Stimulated activated CD4-positive, alpha-beta T cell treated with anti-CD3 and anti-CD28 coated beads, TNF-alpha, amount 100 ng/mL, for 4 hours (primary cell): ENCODE measurements around the gene RFX8.

ENCODE experiments used
- DNase-seq, 3 experiments: peaks; one replicate each; pipeline ENCODE4 v3.0.0-alpha.2; 2020; ENCODE audit warnings: low read depth in 3 of 3

The RFX8 gene

DNA sequence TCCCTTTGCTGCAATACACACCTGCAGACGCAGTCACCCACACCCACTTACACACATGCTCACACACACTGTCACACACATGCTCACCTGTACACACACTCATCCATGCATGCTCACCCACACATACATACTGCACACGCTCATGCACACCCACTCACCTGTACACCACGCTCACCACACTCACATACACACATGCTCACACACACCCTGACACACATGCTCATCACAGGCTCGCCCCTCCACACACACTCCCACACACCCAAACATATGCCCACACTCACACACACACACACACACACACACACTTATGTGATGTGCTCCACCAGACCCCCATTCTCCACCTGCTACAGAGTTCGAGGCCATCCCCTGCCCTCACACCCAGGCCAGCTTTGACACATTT, 64.8 kb downstream of the RFX8 start:
- DNase-seq, result no peak

DNA sequence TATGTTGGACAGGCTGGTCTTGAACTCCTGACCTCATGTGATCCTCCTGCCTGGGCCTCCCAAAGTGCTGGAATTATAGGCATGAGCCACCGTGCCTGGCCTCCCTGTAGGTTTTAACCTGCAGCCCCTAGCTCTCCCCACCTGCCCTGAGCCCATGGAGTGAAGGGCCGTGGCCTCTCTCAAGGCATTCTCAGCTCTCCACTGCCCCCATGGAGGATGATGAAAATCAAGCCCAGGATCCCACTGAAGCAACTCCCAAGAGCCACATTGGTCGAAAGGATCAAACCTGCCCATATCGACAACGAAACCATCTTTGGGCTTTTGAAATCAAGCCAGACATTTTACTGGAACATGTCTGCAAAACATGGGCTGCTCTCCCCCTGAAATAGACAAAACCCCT, 65.2 kb downstream of the RFX8 start:
- no peak for DNase-seq

DNA sequence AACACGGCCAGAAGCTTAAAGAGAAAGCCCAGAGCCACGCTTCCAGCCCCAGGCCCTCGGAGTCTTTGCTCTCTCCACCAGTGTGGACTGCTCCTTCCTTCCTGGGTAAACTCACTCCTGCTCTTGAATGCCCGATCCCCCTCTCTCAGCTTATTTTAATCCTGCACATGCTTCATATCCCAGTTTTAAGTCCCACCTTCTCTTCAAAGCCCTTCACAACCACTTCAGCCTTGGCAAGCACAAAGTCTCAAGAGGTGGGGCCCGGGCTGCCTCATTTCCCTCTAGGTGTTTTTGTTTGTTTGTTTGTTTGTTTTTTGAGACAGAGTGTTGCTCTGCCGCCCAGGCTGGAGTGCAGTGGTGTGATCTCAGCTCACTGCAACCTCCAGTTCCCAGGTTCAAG, 66.0 kb downstream of the RFX8 start:
- DNase-seq, result no peak

DNA sequence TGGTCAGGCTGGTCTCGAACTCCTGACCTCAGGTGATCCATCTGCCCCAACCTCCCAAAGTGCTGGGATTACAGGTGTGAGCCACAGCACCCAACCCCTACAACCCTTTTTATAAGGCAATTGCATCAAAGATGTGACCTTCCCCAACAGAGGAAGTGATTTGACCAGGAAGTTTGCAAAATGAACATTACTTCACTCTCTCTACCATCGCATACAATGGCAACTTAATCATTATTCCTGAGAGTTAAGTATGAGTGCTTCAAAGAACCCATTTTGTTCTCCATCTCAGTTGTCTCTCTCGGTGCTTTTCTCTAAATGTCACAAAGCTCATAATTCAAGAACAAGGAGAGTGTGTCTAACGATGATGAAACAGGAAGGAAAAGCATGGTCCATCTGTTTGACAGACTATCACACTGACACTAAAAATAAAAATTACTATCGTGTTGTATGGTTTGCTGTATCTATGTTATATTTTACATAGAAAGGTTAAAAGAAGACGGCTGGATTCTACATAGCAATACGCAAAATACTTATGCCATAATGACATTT, 69.5 kb downstream of the RFX8 start:
- no peak for DNase-seq

DNA sequence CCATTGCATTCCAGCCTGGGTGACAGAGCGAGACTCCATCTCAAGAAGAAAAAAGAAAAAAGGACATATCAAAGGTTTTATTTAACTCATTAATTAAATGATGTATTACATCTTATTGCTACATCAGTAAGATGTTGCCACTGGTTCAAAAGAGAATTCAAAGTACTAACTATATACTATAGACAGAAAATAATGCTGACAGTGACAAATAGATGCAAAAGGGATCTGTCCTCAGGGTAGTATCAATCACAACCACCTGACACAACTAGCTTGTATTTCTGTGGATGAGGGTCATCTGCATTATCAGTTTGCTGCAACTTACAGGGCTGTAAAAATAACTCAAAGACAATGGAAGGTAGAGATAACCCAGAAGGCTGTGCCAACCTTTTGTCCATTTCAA, 71.2 kb downstream of the RFX8 start:
- DNase-seq, result no peak

DNA sequence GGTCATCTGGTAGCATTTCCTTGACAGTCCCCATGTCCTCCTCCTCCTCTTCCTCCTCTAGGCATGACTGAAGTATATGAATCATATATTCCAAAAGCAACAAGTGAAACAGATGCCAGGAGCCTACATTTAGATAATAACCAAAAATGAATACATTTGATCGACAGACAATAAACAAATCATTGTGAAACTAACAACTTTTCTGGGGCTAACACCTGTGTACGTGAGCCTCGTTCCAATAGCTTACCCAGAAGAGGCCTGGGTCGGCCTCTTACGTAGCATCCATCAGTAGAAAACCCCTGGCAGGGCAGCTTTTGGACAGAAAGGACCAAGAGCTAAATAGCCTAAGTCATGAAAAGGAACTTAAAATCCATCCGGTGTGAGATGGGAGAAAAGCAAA, 72.3 kb downstream of the RFX8 start:
- DNase-seq, result no peak

DNA sequence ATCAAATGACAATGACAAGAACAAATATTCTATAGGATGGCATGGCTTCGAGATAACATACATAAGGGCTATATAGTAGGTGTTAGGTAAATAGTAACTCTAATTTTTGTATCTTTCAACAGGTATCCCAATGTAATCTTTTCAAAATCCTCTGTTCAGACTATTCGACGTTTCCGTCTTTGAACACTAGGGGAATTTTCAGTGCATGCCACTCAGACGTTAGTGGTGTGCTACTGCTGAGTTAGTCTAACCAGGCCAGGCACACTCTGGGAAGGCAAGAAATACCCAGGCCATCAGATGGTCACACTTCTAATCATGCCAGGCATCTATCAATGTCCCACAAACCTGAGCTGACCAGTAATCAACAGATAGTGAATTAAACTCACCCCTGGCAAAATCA, 73.0 kb downstream of the RFX8 start:
- no peak for DNase-seq

DNA sequence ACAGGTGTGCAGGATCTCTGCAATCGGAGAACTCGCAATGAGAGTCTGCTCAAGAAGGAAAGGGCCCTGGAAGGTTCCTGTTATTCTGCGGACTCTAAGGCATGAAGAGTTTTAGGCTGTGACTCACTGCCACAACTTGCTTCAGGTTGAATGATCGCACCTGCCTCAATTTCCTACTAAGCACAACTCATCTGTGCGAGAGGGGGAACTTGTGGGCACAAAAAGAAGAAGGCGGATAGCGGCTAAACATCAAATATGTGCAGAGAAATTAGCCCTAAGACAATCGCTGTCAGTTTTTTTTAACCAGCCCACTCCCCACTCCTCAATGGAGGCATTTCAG, 73.6 kb downstream of the RFX8 start:
- DNase-seq, result no peak

DNA sequence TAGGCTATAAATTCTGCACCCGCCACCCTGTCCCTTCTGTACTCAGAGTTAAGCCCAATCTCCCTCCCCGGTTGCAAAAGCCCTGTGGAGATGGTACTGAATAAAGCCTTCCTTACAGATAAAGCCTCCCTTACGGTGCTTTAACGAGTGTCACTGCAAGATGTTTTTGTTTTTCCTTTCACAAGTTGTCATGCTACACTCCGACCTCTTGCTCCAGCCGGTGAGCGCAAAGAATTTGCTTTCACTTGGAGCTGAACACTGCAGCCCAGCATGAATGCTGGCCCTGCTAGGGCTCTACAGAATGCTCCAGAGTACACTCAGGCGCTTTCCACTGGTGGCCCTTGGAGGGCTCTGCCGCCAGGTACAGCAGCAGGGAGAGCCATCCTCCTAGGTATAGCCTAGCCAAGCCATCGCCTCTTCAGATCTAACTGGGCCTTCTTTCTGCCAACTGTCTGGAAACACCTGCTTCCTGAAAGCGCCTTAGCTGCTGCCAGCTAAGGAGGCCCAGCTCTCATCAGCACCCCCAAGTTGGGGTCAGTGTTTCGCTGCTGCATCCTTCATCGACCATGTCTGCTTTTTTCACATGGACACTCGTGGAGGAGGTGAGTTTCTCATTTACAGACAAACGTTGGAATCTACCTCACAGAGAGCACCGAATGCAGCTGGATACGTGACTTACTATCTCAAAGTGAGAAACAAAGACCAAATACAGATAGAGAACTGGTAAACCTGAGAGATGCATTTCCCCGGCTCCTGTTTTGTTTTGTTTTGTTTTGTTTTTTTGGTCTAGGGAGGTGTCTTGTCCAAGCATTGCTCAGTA, 74.2 kb downstream of the RFX8 start:
- no peak for DNase-seq

DNA sequence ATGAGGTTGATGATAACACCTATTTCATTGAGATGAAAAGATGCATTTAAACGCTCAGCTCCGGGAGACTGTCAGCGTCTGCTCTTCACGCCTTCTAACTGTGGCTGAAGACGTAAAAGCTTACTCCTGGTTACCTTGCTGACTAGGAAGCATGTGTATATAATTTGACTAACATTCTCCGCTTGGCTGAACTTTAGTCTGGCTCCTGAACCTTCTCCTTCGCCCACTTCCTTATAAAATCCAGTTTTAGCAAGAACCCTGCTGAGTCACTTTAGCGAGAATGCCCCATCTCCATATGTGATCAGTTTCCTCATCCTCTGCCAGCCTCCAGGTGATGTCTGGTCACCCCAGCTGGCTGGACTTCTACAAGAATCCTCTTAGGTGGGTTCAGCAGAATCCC, 74.9 kb downstream of the RFX8 start:
- DNase-seq, result no peak

DNA sequence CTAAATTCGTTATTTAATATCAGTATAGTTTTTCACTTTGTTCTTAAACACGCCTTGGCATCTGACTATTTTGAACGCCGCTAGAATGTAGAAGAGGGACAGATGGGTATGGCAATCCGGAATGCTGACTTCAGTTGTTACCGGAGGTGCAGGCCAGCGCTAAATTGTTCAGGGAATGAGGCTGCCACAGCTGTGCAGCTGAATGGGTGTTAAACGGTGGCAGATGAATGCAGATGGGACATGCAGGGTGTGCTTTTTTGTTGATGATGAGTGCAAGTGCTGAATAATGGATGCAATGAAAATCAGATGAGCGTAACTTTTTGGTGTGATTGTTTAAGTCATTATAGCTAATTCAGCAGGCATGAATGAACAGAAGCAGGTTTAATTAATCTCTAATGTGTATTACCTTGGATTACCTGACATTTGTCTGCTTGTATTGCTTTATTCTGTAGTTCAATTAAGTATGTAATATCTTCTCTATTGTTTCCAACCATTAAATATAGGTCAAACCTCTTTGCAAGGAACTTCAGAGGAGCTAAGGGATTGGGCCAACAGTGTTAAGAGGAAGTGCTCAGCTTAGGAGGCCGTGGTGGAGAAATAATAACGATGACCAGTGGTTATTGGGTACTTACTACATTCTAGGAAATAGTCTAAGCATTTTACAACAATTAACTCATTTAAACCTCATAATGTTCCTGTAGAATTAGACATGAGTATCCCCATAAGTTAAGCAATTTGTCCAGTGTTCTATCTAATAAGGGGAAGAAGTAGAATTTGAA, 75.7 kb downstream of the RFX8 start:
- DNase-seq, result no peak

DNA sequence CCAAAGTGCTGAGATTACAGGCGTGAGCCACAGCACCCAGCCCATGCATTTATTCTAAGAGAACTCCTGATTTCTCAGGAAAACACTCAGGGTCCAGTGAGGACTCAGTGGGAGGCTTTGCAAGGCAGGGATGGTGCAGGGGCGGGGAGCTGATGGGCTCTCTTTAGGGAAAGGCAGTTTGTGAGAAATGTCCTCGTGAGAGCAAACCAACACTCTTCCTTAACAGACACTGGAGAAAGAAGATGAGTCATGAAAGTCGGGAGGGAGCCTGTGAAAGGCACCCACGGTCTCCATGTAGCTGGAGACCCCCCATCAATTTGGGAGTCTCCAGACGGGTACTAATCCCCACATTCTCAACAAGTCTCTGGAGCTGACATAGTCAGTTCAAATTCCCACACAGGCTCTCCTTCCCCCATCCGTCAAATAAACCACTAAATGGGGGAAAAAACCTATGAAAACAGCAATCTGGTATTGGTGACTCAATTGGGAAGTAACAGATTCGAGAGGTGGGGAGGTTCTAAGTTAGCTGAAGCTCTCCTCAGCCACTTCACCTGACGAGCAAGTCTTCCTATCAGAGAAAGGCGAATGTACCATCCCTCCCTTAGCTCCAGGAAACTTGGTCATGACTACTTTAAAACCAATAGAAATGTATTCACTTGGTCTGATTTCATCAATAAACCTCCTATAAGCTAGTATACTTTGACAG, 76.6 kb downstream of the RFX8 start:
- no peak for DNase-seq

DNA sequence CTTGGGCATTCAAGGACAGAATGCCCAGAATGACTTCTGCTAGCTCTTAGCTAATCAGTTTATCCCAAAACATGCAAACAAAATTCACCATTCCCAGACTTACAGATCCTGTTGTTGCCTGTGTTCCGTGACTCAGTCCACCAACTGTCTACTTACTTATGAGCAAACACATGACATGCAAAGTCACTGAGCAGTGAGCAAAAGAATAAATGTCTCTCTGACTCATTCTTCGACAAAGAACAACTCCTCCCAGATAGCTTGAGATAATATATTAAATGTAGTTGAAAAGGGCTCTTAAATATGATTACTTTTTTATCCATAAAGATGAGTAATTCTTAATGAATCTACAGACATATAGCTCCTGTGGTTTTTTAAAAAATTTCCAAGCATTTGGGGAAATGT, 78.6 kb downstream of the RFX8 start:
- no peak for DNase-seq

DNA sequence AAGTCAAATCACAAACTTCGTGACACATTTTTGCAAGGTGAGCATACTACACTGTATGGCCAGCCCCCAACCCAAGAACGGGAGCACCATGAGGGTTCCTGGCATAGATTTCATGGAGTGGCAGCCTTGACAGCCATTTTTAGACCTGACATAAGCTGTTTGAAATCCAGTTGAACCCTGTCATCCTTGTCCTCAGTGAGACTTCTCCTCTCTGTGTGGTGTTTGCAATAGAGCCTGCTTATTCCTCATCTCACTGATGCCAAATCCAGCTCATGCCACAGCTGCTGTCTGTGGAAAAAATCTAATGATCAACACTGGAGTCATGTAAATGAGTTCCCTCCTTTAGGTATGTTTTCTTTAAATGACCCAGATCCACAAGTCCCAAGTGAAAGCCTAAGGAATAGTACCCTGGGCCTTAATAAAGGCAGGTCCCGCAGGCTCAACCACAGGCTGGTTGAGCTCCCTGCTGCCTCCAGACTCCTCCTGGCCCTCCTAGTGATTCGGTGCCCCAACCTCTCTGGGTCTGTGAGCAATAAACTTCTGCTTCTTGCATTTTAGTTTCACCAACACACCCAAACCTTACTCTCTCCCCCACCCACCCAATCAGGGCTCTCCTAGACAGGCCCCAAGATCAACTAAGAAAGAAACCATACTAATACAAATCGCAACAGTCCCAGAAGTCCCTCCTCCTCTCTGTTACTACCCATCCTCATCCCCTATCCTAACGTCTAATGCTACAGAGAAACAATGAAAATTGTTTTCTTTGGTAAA, 79.2 kb downstream of the RFX8 start:
- DNase-seq, result no peak

DNA sequence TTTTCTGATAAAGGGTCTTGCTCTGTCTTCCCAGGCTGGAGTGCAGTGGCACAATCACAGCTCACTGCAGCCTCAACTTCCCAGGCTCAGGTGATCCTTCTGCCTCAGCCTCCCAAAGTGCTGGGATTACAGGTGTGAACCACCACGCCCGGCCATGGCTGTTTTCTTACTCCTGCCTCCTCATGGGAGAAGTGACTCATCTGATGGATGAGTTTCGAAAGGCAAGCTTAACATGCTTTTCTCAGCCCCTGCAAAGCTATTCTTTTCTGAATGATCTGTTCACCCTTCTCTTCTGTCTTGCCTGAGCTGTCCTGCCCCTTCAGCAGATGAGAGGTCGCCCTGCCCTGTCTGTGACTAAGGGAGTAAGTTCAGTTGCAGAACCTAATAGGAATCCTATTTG, 86.7 kb downstream of the RFX8 start:
- no peak for DNase-seq

DNA sequence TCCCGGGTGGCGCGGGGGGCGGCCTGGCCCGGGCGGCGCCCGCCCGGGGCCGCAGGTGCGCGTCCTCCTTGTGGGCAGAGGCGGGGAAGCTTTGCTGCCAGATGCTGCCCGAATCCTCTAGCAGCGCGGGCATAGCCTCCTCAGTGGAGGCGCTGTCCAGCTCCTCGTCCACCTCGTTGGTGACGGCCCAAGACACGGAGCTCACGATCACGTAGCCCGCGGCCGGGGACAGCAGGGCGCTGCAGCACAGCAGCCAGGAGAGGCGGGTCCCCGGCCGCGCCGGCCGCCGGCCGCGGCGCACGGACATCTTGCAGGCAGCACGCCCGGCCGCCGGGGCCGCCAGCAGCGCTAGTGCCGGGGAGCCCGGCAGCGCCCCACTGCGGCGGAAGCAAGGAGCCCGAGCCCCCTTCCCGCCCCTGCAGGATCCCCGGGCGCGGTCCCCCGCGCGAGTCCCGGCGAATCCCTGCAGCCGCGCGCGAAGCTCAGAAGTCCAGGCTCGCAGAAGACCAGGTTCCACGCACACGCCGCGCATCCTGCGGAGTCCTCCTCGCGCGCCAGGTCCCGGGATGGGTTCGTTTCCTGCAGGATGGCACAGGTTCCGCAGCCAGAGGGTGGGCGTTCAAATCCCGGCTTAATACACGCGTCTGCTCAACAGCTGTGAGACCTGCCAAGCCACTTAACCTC, 87.6 kb downstream of the RFX8 start, which contains the start of gene CREG2:
Gene CREG2 (minus strand): TSS at position 353 of the 684 bp plus-strand sequence. CDS start 46 bp downstream, at position 307.
- DNase-seq, result peak; percentile 3 to 27 (median 7)

DNA sequence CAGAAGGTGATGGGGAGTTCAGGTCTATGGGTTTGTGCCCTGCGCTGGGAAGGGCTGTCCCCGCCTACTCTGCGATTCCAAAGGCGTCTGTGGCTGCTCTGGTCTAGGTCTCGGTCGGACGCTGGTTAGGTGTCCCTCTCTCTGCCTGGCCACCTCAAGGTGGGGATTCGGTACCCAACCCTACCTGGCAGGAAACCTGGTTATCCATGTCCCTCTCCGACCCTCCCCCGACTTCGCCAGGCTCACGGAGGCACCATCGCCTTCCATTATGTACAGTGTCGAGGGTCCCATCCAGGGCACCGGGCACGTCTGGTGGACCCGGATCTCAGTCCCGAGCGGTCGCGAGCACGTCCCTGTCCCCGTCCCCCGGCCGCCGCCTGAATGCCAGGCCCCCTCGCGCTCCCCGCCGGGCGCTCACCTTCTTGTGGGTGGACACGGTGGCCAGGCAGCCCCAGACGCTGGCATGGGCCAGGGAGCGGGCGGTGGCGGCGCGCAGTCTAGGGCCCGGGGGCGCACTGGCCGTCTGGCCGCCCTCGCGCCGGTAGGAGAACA, 88.2 kb downstream of the RFX8 start:
- DNase-seq, result no peak

DNA sequence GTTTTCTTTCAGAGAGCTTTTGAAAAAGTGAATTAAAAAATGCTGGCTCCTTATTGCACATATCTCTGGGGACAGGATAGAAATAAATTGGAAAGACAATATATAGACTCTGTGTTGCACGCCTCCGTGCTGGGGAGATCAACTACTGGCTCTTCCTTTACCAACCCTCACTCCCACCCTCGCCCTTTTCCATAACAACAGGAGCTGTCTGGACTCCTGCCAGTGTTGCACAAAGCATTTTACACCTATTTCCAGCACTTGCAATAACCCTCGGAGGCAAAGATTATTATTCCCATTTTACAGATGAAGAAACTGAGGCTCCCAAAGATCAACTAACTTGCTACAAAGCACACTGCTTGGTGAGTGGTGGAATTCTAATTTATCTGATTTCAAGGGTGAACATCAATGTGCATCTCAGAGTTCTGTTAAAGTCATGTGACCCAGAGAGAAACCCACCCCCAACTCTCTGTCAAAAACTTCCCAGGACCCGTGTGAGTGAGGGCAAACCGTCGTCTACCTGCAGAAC, 91.8 kb downstream of the RFX8 start:
- no peak for DNase-seq

DNA sequence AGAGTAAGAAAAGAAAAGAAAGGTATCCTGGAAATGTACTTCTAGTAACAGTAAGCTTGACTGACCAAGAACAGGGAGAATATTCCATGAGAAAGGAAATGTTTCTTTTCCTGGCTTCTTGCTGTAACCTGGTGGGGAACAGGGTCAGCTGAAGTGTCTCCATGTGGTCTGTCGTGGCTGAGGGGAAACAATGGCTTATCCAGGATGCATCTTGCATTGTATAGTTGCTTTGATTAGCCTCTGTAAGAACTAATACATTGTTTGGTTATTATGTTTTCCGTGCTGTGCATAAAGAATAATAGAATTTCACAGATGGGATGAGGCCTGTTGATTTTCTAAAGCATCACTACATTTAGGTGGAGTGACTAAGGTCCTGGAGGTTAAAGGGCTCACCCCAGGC, 92.5 kb downstream of the RFX8 start:
- no peak for DNase-seq

DNA sequence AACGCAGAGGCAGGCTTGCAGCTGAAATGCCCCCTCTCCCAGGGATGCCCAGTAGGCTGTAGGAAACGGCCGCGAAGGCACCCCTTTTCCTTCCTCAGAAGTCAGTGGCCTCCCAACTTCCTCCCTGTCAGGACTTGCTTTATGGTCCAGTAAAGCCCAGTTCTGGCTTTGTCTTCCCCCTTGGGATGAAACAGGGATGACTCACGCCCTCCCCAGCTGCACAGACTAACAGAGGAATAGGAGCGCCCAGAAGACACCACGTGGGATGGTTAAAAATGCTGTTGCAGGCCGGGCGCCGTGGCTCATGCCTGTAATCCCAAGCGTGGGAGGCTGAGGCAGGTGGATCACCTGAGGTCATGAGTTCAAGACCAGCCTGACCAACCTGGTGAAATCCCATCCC, 94.5 kb downstream of the RFX8 start:
- no peak for DNase-seq
